GM12878 (cell line): ENCODE data around the gene IL17RA. TPM values are rescaled to one million over a fixed set of nuclear protein-coding genes. Genes with fewer than 3 reads are reported as not detected.

Source experiments
- ATAC-seq: fragments of 200-7000 bp; cut with Tn5 transposase; 3 replicates; pipeline ENCODE4 v1.9.1; 2020; ENCODE audit warnings: mild to moderate bottlenecking, moderate library complexity
- BruUV-seq: library from RNA; stranded (reverse); fragments of 400-500 nt; replicated peaks from 2 replicates; lab custom pipeline; 2021; lab: Mats Ljungman, UMichigan
- CTCF ChIA-PET: fragments of 300-600 bp; sonication (Branson Sonifier 250); formaldehyde crosslinking; extraction: SDS; loops from one replicate; lab custom pipeline; 2021; ENCODE audit warnings: inconsistent platforms; lab: Yijun Ruan, JAX
- POLR2A ChIA-PET: fragments of 350-600 bp; formaldehyde crosslinking; extraction: SDS; loops from one replicate; lab custom pipeline; 2021; ENCODE audit warnings: inconsistent platforms; lab: Charles Lee
- RAD21 ChIA-PET: fragments of 300-600 bp; sonication (Branson Sonifier 250); formaldehyde crosslinking; loops from one replicate; lab custom pipeline; 2023; ENCODE audit warnings: antibody characterized with exemption; ENCODE audit not compliant: unreplicated experiment; lab: Charles Lee
- SMC1A ChIA-PET: fragments of 300-600 bp; sonication (Branson Sonifier 250); formaldehyde crosslinking; loops from one replicate; lab custom pipeline; 2023; ENCODE audit not compliant: unreplicated experiment, uncharacterized antibody; lab: Charles Lee
- DNase-seq: peaks from one replicate; pipeline ENCODE4 v3.0.0-alpha.2; 2011; ENCODE audit warnings: low read depth, low spot score
- FAIRE-seq: peaks from 3 replicates; lab custom pipeline; 2011; peaks lifted over from hg19 to GRCh38; lab: Jason Lieb, UNC
- H2AFZ ChIP-seq: 2 replicates; pipeline ENCODE4 v1.6.0; 2011; ENCODE audit warnings: low read depth, low read length, control low read depth; ENCODE audit not compliant: control insufficient read depth
- H3K27ac ChIP-seq: 2 replicates; pipeline ENCODE4 v1.5.1; 2011; ENCODE audit warnings: control low read depth; ENCODE audit not compliant: control insufficient read depth, insufficient read depth
- H3K27me3 ChIP-seq, 2 experiments: replicated peaks in 1 of 2; 2 replicates each; pipeline versions ENCODE4 v1.6.0 to v1.6.1; 2011; ENCODE audit warnings: low read length in 1 of 2; ENCODE audit not compliant: control insufficient read depth in 2 of 2, insufficient read depth in 2 of 2
- H3K36me3 ChIP-seq, 2 experiments: 2 replicates each; pipeline ENCODE4 v1.5.1; 2011; ENCODE audit warnings: low read length in 1 of 2; ENCODE audit not compliant: control insufficient read depth in 2 of 2, insufficient read depth in 2 of 2
- H3K4me1 ChIP-seq: 2 replicates; pipeline ENCODE4 v1.6.1; 2011; ENCODE audit warnings: mild to moderate bottlenecking, low read length, moderate library complexity, mixed read lengths; ENCODE audit not compliant: control insufficient read depth, insufficient read depth
- H3K4me2 ChIP-seq: 2 replicates; pipeline ENCODE4 v1.6.0; 2011; ENCODE audit warnings: control low read depth; ENCODE audit not compliant: control insufficient read depth, insufficient read depth
- H3K4me3 ChIP-seq: fragments of 200-600 bp; sonication (generic); 2 replicates; pipeline ENCODE4 v1.5.1; 2016
- H3K79me2 ChIP-seq: 2 replicates; pipeline ENCODE4 v1.6.0; 2011; ENCODE audit warnings: low read length; ENCODE audit not compliant: control insufficient read depth, insufficient read depth
- H3K9ac ChIP-seq: 2 replicates; pipeline ENCODE4 v1.8.0; 2011; ENCODE audit warnings: low read length, control low read depth, mixed read lengths; ENCODE audit not compliant: control insufficient read depth, insufficient read depth
- H3K9me3 ChIP-seq: replicated peaks from 3 replicates; pipeline ENCODE4 v1.5.1; 2011; ENCODE audit warnings: mild to moderate bottlenecking, low read length; ENCODE audit not compliant: control insufficient read depth, insufficient read depth
- H4K20me1 ChIP-seq: 2 replicates; pipeline ENCODE4 v1.6.0; 2011; ENCODE audit not compliant: control insufficient read depth, insufficient read depth
- MTA3 ChIP-seq: IDR thresholded peaks from 2 replicates; pipeline ENCODE4 v1.6.1; 2012; ENCODE audit warnings: low read length, inconsistent platforms, borderline replicate concordance
- NKRF ChIP-seq: fragments of 450-650 bp; conservative IDR thresholded peaks from 2 replicates; pipeline ENCODE4 v1.6.1; 2017; ENCODE audit warnings: mild to moderate bottlenecking, moderate library complexity
- NR2C2 ChIP-seq: IDR thresholded peaks from 2 replicates; pipeline ENCODE4 v1.6.1; 2011; ENCODE audit warnings: borderline replicate concordance, low read depth; ENCODE audit not compliant: control insufficient read depth, insufficient read length
- PAX8 ChIP-seq: fragments of 450-650 bp; IDR thresholded peaks from 2 replicates; pipeline ENCODE4 v1.6.1; 2017; ENCODE audit warnings: mild to moderate bottlenecking, moderate library complexity
- RFX5 ChIP-seq: IDR thresholded peaks from 2 replicates; pipeline ENCODE4 v1.6.1; 2011; ENCODE audit warnings: low read depth, low read length, improper control_type of control experiment
- SRF ChIP-seq, 2 experiments: IDR thresholded peaks; 2 replicates each; pipeline ENCODE4 v1.6.1; 2011; ENCODE audit warnings: low read depth in 2 of 2, low read length in 2 of 2, mild to moderate bottlenecking in 1 of 2, moderate library complexity in 1 of 2
- SUZ12 ChIP-seq: fragments of 200-600 bp; sonication (generic); IDR thresholded peaks from one replicate; pipeline ENCODE4 v1.6.1; 2018; ENCODE audit warnings: antibody characterized with exemption, mild to moderate bottlenecking; ENCODE audit not compliant: unreplicated experiment
- ZBED1 ChIP-seq: IDR thresholded peaks from 2 replicates; pipeline ENCODE4 v1.6.1; 2016; ENCODE audit warnings: borderline replicate concordance
- ZSCAN29 ChIP-seq: fragments of 450-650 bp; IDR thresholded peaks from 2 replicates; pipeline ENCODE4 v1.6.1; 2017; ENCODE audit warnings: mild to moderate bottlenecking, moderate library complexity
- WGBS: methylation state at CpG from one replicate; pipeline ENCODE4 v1.1.6; 2016; ENCODE audit warnings: low lambda C conversion rate; ENCODE audit not compliant: insufficient replicate concordance, insufficient coverage; ENCODE audit errors: missing lambda C conversion rate; 5-methylcytosine and 5-hydroxymethylcytosine counted together
- in situ Hi-C: fragments of 300-500 bp; cut with MboI; formaldehyde crosslinking; loops from 9 replicates; pipeline ENCODE4 v1.14.3; 2018; ENCODE audit warnings: mixed read lengths
- intact Hi-C: fragments of 100-400 bp; cut with micrococcal nuclease; formaldehyde crosslinking; loops from one replicate; pipeline ENCODE4 v1.14.2; 2022; ENCODE audit not compliant: unreplicated experiment
- polyA plus RNA-seq, 11 experiments: library from polyadenylated mRNA; depleted of rRNA in 4 of 11; unstranded in 6 of 11; stranded (reverse) in 5 of 11; fragments of >200 nt; fragmentation: Nextera tagmentation in 4 of 11; fragmentation: Illumina TruSeq in 1 of 11; extraction: Ambion mirVana in 4 of 11; extraction: Trizol in 1 of 11; gene quantifications; 1 replicate in 1 of 11; 2 replicates in 10 of 11; pipeline versions ENCODE4 v1.2.1 to v1.2.3, GENCODE V29; 2011 to 2016; ENCODE audit warnings: inconsistent platforms in 2 of 11, missing spikeins in 2 of 11, low read depth in 1 of 11
- total RNA-seq, 4 experiments: library from RNA; depleted of rRNA in 3 of 4; stranded (reverse); fragments of >200 nt in 3 of 4; fragmentation: Illumina TruSeq in 1 of 4; extraction: Trizol in 1 of 4; gene quantifications; 2 replicates each; pipeline versions ENCODE4 v1.2.1 to v1.2.3, GENCODE V29; 2013 to 2021
- TF ChIP-seq, protein P1 (sequence below): fragments of 450-650 bp; formaldehyde crosslinking; IDR thresholded peaks from 2 replicates; pipeline ENCODE4 v1.4.0; 2022; ENCODE audit warnings: mild to moderate bottlenecking, moderate library complexity
- TF ChIP-seq, protein P2 (sequence below): IDR thresholded peaks from 2 replicates; pipeline ENCODE4 v1.6.1; 2012; ENCODE audit warnings: low read depth, low read length, improper control_type of control experiment
- TF ChIP-seq, protein P3 (sequence below): IDR thresholded peaks from 2 replicates; pipeline ENCODE4 v1.6.1; 2012; ENCODE audit warnings: improper control_type of control experiment, low read depth, low read length; ENCODE audit not compliant: insufficient replicate concordance

IL17RA gene
- total and polyA plus RNA-seq, 10 of the 15 experiments (the other 5 are each of a cell fraction or from before 2014, with no cell fraction given): 0.71 to 10.2 (median 4.2) TPM

GRCh38 chr22:17145021-17145680, 60.4 kb downstream of the IL17RA start:
- Histone ChIP-seq H3K4me2 (no peak overlapping the region), H3K9me3 (no peaks in the 10 kb centered on the region), H3K36me3 (peaks cover 15 to 27% of the 10 kb centered on the region in 2 experiments; a peak in 3 of 4 replicates), H3K4me1 (no peaks in the 10 kb centered on the region), H3K79me2 (no peaks in the 10 kb centered on the region), H3K27ac (no peak overlapping the region), H3K9ac (no peak overlapping the region), H4K20me1 (no peaks in the 10 kb centered on the region), H2AFZ (no peak overlapping the region), H3K4me3 (no peak overlapping the region), H3K27me3 (no peaks in the 10 kb centered on the region)
- FAIRE-seq: no peak
- RAD21 ChIA-PET: no interaction called here
- no TSS peak for BruUV-seq
- DNase-seq: no peak
- in situ Hi-C loops: no loop called here
- POLR2A ChIA-PET: interaction anchor here (0.9 kb wide), 1 partner anchor 12 kb away, joined by 3 read pairs; no protein-coding TSS in a partner anchor
- 79% methylated on average over 8 of the region's 8 CpGs for WGBS
- intact Hi-C loops: no loop called here
- CTCF ChIA-PET: interaction anchor here (0.9 kb wide), 1 partner anchor 26 kb away, joined by 3 read pairs; no protein-coding TSS in a partner anchor
- ATAC-seq: no peak
- SMC1A ChIA-PET: no interaction called here
- TF ChIP-seq SUZ12 (no peak), MTA3 (no peak), PAX8 (no peak), RFX5 (no peak), ZBED1 (no peak), NR2C2 (no peak), ZSCAN29 (no peak), NKRF (no peak), SRF (IDR thresholded peaks at IDR 0.05; ENCODE audit: low read depth in 2 of 2, low read length in 2 of 2) (no peak)
- TF ChIP-seq, protein P1, sequence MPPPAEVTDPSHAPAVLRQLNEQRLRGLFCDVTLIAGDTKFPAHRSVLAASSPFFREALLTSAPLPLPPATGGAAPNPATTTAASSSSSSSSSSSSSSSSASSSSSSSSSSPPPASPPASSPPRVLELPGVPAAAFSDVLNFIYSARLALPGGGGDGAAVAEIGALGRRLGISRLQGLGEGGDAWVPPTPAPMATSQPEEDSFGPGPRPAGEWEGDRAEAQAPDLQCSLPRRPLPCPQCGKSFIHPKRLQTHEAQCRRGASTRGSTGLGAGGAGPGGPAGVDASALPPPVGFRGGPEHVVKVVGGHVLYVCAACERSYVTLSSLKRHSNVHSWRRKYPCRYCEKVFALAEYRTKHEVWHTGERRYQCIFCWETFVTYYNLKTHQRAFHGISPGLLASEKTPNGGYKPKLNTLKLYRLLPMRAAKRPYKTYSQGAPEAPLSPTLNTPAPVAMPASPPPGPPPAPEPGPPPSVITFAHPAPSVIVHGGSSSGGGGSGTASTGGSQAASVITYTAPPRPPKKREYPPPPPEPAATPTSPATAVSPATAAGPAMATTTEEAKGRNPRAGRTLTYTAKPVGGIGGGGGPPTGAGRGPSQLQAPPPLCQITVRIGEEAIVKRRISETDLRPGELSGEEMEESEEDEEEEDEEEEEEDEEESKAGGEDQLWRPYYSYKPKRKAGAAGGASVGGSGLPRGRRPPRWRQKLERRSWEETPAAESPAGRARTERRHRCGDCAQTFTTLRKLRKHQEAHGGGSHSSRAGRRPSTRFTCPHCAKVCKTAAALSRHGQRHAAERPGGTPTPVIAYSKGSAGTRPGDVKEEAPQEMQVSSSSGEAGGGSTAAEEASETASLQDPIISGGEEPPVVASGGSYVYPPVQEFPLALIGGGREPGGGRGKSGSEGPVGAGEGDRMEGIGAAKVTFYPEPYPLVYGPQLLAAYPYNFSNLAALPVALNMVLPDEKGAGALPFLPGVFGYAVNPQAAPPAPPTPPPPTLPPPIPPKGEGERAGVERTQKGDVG (CRISPR knock-in tag): no peak
- TF ChIP-seq, protein P2, sequence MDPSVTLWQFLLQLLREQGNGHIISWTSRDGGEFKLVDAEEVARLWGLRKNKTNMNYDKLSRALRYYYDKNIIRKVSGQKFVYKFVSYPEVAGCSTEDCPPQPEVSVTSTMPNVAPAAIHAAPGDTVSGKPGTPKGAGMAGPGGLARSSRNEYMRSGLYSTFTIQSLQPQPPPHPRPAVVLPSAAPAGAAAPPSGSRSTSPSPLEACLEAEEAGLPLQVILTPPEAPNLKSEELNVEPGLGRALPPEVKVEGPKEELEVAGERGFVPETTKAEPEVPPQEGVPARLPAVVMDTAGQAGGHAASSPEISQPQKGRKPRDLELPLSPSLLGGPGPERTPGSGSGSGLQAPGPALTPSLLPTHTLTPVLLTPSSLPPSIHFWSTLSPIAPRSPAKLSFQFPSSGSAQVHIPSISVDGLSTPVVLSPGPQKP: no peak
- TF ChIP-seq, protein P3, sequence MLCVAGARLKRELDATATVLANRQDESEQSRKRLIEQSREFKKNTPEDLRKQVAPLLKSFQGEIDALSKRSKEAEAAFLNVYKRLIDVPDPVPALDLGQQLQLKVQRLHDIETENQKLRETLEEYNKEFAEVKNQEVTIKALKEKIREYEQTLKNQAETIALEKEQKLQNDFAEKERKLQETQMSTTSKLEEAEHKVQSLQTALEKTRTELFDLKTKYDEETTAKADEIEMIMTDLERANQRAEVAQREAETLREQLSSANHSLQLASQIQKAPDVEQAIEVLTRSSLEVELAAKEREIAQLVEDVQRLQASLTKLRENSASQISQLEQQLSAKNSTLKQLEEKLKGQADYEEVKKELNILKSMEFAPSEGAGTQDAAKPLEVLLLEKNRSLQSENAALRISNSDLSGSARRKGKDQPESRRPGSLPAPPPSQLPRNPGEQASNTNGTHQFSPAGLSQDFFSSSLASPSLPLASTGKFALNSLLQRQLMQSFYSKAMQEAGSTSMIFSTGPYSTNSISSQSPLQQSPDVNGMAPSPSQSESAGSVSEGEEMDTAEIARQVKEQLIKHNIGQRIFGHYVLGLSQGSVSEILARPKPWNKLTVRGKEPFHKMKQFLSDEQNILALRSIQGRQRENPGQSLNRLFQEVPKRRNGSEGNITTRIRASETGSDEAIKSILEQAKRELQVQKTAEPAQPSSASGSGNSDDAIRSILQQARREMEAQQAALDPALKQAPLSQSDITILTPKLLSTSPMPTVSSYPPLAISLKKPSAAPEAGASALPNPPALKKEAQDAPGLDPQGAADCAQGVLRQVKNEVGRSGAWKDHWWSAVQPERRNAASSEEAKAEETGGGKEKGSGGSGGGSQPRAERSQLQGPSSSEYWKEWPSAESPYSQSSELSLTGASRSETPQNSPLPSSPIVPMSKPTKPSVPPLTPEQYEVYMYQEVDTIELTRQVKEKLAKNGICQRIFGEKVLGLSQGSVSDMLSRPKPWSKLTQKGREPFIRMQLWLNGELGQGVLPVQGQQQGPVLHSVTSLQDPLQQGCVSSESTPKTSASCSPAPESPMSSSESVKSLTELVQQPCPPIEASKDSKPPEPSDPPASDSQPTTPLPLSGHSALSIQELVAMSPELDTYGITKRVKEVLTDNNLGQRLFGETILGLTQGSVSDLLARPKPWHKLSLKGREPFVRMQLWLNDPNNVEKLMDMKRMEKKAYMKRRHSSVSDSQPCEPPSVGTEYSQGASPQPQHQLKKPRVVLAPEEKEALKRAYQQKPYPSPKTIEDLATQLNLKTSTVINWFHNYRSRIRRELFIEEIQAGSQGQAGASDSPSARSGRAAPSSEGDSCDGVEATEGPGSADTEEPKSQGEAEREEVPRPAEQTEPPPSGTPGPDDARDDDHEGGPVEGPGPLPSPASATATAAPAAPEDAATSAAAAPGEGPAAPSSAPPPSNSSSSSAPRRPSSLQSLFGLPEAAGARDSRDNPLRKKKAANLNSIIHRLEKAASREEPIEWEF: no peak
